Adipose tissue (tissue), 3 donors: ENCODE measurements around the gene DNASE1L3. TPM values are rescaled to one million over a fixed set of nuclear protein-coding genes. Genes with fewer than 3 reads are reported as not detected.

Source experiments
- H3K27ac ChIP-seq: one replicate; pipeline ENCODE4 v1.5.1; 2013; ENCODE audit warnings: low read depth, low read length
- WGBS, 3 donors: extraction: QIAGEN DNeasy Blood & Tissue Kit; methylation state at CpG; one replicate each; pipeline ENCODE4 v1.1.7; 2013; 5-methylcytosine and 5-hydroxymethylcytosine counted together
- polyA plus RNA-seq, 3 donors: library from polyadenylated mRNA; stranded (reverse); fragments of 200-250 nt; gene quantifications; one replicate each; pipeline ENCODE4 v1.2.3, GENCODE V29; 2013
- donor health status: healthy with polysubstance abuse.
- donor health status: Bipolar disorder and iron deficiency.
- donor health status: healthy.

DNASE1L3 gene
- polyA plus RNA-seq, 3 donors, result 0.95 to 4.9 (median 0.98) TPM

- 61 to 69% (median 61%) methylated on average over 14 of the region's 14 CpGs for WGBS, 3 donors
- no peak overlapping the region for H3K27ac ChIP-seq
Observed at GRCh38 chr3:58173029-58173668, 37.6 kb downstream of the DNASE1L3 start.

- H3K27ac ChIP-seq, result no peak overlapping the region
Observed at GRCh38 chr3:58171126-58171525, 39.6 kb downstream of the DNASE1L3 start.

GRCh38 chr3:58170376-58170775, 40.4 kb downstream of the DNASE1L3 start:
- no peak overlapping the region for H3K27ac ChIP-seq

More at GRCh38 chr3:58171126-58171525, 39.6 kb downstream of the DNASE1L3 start:
- WGBS, 3 donors, result 85 to 93% (median 90%) methylated on average over 9 of the region's 9 CpGs

GRCh38 chr3:58169371-58169770, 41.4 kb downstream of the DNASE1L3 start:
- H3K27ac ChIP-seq, result no peak overlapping the region
- 93 to 95% (median 94%) methylated on average over 8 to 9 of the region's 9 CpGs for WGBS, 3 donors

More at GRCh38 chr3:58170376-58170775, 40.4 kb downstream of the DNASE1L3 start:
- WGBS, 3 donors, result 80 to 93% (median 92%) methylated on average over 11 of the region's 11 CpGs

GRCh38 chr3:58168498-58168897, 42.3 kb downstream of the DNASE1L3 start:
- 74 to 91% (median 91%) methylated on average over 7 of the region's 7 CpGs for WGBS, 3 donors

GRCh38 chr3:58167431-58168351, 43.1 kb downstream of the DNASE1L3 start:
- H3K27ac ChIP-seq, result no peak overlapping the region
- WGBS, 3 donors, result 88 to 91% (median 88%) methylated on average over 15 to 16 of the region's 16 CpGs

More at GRCh38 chr3:58168498-58168897, 42.3 kb downstream of the DNASE1L3 start:
- H3K27ac ChIP-seq, result no peak overlapping the region

GRCh38 chr3:58164906-58165821, 45.6 kb downstream of the DNASE1L3 start:
- WGBS, 3 donors, result 39 to 82% (median 82%) methylated on average over 16 of the region's 16 CpGs

GRCh38 chr3:58164199-58164879, 46.4 kb downstream of the DNASE1L3 start:
- 31 to 78% (median 71%) methylated on average over 12 of the region's 12 CpGs for WGBS, 3 donors
- no peak overlapping the region for H3K27ac ChIP-seq

More at GRCh38 chr3:58164906-58165821, 45.6 kb downstream of the DNASE1L3 start:
- no peak overlapping the region for H3K27ac ChIP-seq

GRCh38 chr3:58163234-58163633, 47.5 kb downstream of the DNASE1L3 start:
- 70 to 89% (median 82%) methylated on average over 14 of the region's 14 CpGs for WGBS, 3 donors
- no peak overlapping the region for H3K27ac ChIP-seq

GRCh38 chr3:58161435-58162398, 49.1 kb downstream of the DNASE1L3 start:
- 72 to 83% (median 74%) methylated on average over 11 of the region's 11 CpGs for WGBS, 3 donors
- H3K27ac ChIP-seq, result no peak overlapping the region

- 100% methylated on average over 1 of the region's 1 CpG for WGBS, 3 donors
- no peak overlapping the region for H3K27ac ChIP-seq
Observed at GRCh38 chr3:58160399-58160798, 50.4 kb downstream of the DNASE1L3 start.

- no peak overlapping the region for H3K27ac ChIP-seq
- 87 to 94% (median 92%) methylated on average over 7 of the region's 7 CpGs for WGBS, 3 donors
Observed at GRCh38 chr3:58158442-58159153, 52.2 kb downstream of the DNASE1L3 start.

- no peak overlapping the region for H3K27ac ChIP-seq
- WGBS, 3 donors, result 81 to 92% (median 92%) methylated on average over 11 of the region's 11 CpGs
Observed at GRCh38 chr3:58157700-58158099, 53.1 kb downstream of the DNASE1L3 start.

GRCh38 chr3:58155838-58156237, 54.9 kb downstream of the DNASE1L3 start:
- WGBS, 3 donors, result 96 to 100% (median 96%) methylated on average over 10 of the region's 10 CpGs
- H3K27ac ChIP-seq, result no peak overlapping the region

GRCh38 chr3:58154626-58155449, 55.9 kb downstream of the DNASE1L3 start:
- WGBS, 3 donors, result 45 to 95% (median 93%) methylated on average over 10 of the region's 10 CpGs
- H3K27ac ChIP-seq, result no peak overlapping the region
